Keratinocyte (primary cell): ENCODE results near the gene PFDN2.

ENCODE experiments used
- EZH2 ChIP-seq: IDR thresholded peaks from one replicate; pipeline ENCODE4 v1.6.1; 2012; ENCODE audit warnings: inconsistent platforms, mild to moderate bottlenecking, low read length, moderate library complexity
- TF ChIP-seq, protein P1 (sequence below), 3 experiments: IDR thresholded peaks in 1 of 3; conservative IDR thresholded peaks in 1 of 3; optimal IDR thresholded peaks in 1 of 3; 2 replicates in 2 of 3; 3 replicates in 1 of 3; pipeline versions ENCODE3 to v1.5.1; 2011; ENCODE audit warnings: low read length in 3 of 3, mild to moderate bottlenecking in 3 of 3, moderate library complexity in 2 of 3, control low read depth in 1 of 3, inconsistent platforms in 1 of 3; ENCODE audit not compliant: insufficient read depth in 2 of 3; ENCODE audit errors: extremely low read depth in 1 of 3

DNA sequence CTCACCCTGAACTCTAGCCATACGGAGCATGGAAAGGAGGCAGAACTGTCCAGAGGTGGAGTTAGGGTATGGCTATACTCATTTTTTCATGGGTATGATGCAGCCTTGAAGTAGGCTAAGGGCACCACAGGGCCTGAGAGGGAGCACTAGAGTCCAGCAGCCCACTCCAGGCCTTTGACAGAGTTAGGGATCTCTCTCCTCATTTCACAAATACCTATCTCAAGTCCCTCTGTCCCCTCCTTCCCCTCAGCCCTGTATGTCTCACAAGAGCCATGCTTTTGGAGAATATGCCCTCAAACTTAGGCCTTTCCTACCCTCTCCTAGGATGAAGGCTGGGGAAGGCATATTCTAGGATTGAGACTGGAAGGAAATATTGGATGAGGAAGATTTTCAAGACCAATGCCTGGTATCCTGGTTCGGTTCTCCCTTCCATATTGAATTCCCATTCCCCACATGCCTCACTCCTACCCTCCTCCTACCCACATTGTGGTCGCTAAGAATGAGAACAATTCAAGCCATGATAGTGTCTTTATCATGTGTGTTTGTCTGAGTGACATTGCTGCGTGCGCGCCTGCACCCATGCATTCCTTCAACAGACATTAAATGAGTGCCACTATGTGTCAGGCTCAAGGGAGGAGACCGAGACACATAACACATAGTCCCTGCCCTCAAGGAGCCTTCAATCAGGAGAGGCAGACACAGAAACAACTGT lies 25.9 kb downstream of the PFDN2 start:
- TF ChIP-seq, protein P1, sequence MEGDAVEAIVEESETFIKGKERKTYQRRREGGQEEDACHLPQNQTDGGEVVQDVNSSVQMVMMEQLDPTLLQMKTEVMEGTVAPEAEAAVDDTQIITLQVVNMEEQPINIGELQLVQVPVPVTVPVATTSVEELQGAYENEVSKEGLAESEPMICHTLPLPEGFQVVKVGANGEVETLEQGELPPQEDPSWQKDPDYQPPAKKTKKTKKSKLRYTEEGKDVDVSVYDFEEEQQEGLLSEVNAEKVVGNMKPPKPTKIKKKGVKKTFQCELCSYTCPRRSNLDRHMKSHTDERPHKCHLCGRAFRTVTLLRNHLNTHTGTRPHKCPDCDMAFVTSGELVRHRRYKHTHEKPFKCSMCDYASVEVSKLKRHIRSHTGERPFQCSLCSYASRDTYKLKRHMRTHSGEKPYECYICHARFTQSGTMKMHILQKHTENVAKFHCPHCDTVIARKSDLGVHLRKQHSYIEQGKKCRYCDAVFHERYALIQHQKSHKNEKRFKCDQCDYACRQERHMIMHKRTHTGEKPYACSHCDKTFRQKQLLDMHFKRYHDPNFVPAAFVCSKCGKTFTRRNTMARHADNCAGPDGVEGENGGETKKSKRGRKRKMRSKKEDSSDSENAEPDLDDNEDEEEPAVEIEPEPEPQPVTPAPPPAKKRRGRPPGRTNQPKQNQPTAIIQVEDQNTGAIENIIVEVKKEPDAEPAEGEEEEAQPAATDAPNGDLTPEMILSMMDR (optimal IDR thresholded peaks at IDR 0.05 in 1 of 3, IDR thresholded peaks at IDR 0.05 in 1 of 3, conservative IDR thresholded peaks at IDR 0.05 in 1 of 3; ENCODE audit: extremely low read depth in 1 of 3, insufficient read depth in 2 of 3, low read length in 3 of 3), result no peak
- no peak for TF ChIP-seq EZH2
